Measurements from ENCODE around the gene ADAMTS4. TPM values are rescaled to one million over a fixed set of nuclear protein-coding genes. Genes with fewer than 3 reads are reported as not detected.

The ADAMTS4 gene
- total RNA-seq, 1 experiment from 2014 or later, result 9.1 TPM

- TF ChIP-seq ATF3 (CRISPR knock-in tag; conservative IDR thresholded peaks at IDR 0.05), result no peak
- TF ChIP-seq OVOL2 (CRISPR knock-in tag; IDR thresholded peaks at IDR 0.05; ENCODE audit: borderline replicate concordance), result no peak
- no peak for TF ChIP-seq TEAD1 (CRISPR knock-in tag; IDR thresholded peaks at IDR 0.05)
- no peak for TF ChIP-seq TP53 (CRISPR knock-in tag; IDR thresholded peaks at IDR 0.05)
- TF ChIP-seq, protein P1, sequence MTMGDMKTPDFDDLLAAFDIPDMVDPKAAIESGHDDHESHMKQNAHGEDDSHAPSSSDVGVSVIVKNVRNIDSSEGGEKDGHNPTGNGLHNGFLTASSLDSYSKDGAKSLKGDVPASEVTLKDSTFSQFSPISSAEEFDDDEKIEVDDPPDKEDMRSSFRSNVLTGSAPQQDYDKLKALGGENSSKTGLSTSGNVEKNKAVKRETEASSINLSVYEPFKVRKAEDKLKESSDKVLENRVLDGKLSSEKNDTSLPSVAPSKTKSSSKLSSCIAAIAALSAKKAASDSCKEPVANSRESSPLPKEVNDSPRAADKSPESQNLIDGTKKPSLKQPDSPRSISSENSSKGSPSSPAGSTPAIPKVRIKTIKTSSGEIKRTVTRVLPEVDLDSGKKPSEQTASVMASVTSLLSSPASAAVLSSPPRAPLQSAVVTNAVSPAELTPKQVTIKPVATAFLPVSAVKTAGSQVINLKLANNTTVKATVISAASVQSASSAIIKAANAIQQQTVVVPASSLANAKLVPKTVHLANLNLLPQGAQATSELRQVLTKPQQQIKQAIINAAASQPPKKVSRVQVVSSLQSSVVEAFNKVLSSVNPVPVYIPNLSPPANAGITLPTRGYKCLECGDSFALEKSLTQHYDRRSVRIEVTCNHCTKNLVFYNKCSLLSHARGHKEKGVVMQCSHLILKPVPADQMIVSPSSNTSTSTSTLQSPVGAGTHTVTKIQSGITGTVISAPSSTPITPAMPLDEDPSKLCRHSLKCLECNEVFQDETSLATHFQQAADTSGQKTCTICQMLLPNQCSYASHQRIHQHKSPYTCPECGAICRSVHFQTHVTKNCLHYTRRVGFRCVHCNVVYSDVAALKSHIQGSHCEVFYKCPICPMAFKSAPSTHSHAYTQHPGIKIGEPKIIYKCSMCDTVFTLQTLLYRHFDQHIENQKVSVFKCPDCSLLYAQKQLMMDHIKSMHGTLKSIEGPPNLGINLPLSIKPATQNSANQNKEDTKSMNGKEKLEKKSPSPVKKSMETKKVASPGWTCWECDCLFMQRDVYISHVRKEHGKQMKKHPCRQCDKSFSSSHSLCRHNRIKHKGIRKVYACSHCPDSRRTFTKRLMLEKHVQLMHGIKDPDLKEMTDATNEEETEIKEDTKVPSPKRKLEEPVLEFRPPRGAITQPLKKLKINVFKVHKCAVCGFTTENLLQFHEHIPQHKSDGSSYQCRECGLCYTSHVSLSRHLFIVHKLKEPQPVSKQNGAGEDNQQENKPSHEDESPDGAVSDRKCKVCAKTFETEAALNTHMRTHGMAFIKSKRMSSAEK (CRISPR knock-in tag; IDR thresholded peaks at IDR 0.05; ENCODE audit: borderline replicate concordance), result no peak
These were observed 35.1 kb downstream of the ADAMTS4 start (continued) for GRCh38 chr1:161163793-161164192.

DNA sequence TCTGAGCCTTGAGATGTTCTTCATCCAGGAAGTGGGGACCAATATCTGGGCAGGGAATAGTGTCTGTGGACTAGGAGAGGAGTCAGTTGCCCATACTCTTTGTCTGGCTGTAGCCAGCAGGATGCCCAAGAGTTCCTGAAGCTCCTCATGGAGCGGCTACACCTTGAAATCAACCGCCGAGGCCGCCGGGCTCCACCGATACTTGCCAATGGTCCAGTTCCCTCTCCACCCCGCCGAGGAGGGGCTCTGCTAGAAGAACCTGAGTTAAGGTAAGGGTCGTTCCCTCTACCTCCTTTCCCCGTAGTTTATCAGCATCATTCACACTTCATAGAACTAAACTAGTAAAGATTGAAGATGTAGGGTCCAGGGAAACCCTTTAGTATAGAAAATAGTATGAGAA lies 36.0 kb downstream of the ADAMTS4 start:
- Mint-ChIP-seq H3K4me3 (no peak overlapping the region), H3K27me3 (ENCODE audit: low read depth) (no peaks in the 10 kb centered on the region), H3K36me3 (peaks cover 15% of the 10 kb centered on the region), H3K9me3 (no peaks in the 10 kb centered on the region), H3K4me1 (peaks cover 28% of the 10 kb centered on the region), H3K27ac (no peak overlapping the region)
- ATAC-seq, result no peak
- CTCF ChIA-PET, result no interaction called here
- DNase-seq (ENCODE audit: low spot score), result no peak
- POLR2A ChIA-PET, result no interaction called here
- TF ChIP-seq, protein P2, sequence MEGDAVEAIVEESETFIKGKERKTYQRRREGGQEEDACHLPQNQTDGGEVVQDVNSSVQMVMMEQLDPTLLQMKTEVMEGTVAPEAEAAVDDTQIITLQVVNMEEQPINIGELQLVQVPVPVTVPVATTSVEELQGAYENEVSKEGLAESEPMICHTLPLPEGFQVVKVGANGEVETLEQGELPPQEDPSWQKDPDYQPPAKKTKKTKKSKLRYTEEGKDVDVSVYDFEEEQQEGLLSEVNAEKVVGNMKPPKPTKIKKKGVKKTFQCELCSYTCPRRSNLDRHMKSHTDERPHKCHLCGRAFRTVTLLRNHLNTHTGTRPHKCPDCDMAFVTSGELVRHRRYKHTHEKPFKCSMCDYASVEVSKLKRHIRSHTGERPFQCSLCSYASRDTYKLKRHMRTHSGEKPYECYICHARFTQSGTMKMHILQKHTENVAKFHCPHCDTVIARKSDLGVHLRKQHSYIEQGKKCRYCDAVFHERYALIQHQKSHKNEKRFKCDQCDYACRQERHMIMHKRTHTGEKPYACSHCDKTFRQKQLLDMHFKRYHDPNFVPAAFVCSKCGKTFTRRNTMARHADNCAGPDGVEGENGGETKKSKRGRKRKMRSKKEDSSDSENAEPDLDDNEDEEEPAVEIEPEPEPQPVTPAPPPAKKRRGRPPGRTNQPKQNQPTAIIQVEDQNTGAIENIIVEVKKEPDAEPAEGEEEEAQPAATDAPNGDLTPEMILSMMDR (IDR thresholded peaks at IDR 0.05), result no peak
- TF ChIP-seq TP53 (CRISPR knock-in tag; IDR thresholded peaks at IDR 0.05) (no peak), SOX15 (CRISPR knock-in tag; IDR thresholded peaks at IDR 0.05) (no peak), CDX4 (CRISPR knock-in tag; IDR thresholded peaks at IDR 0.05; ENCODE audit: borderline replicate concordance) (no peak), MLX (CRISPR knock-in tag; IDR thresholded peaks at IDR 0.05) (no peak), IRF1 (CRISPR knock-in tag; IDR thresholded peaks at IDR 0.05) (no peak), GABPB1 (CRISPR knock-in tag; IDR thresholded peaks at IDR 0.05) (no peak), FOXJ3 (CRISPR knock-in tag; IDR thresholded peaks at IDR 0.05; ENCODE audit: borderline replicate concordance) (no peak), ZMAT4 (CRISPR knock-in tag; IDR thresholded peaks at IDR 0.05) (no peak), MXD4 (CRISPR knock-in tag; IDR thresholded peaks at IDR 0.05; ENCODE audit: borderline replicate concordance) (no peak), EMX1 (CRISPR knock-in tag; IDR thresholded peaks at IDR 0.05) (no peak), SMAD3 (CRISPR knock-in tag; IDR thresholded peaks at IDR 0.05; ENCODE audit: borderline replicate concordance) (no peak), CBFB (CRISPR knock-in tag; IDR thresholded peaks at IDR 0.05; ENCODE audit: low read depth) (no peak), ATF1 (CRISPR knock-in tag; IDR thresholded peaks at IDR 0.05) (no peak), ARID4B (CRISPR knock-in tag; IDR thresholded peaks at IDR 0.05; ENCODE audit: borderline replicate concordance) (no peak)
- TF ChIP-seq, protein P3, sequence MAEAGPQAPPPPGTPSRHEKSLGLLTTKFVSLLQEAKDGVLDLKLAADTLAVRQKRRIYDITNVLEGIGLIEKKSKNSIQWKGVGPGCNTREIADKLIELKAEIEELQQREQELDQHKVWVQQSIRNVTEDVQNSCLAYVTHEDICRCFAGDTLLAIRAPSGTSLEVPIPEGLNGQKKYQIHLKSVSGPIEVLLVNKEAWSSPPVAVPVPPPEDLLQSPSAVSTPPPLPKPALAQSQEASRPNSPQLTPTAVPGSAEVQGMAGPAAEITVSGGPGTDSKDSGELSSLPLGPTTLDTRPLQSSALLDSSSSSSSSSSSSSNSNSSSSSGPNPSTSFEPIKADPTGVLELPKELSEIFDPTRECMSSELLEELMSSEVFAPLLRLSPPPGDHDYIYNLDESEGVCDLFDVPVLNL (CRISPR knock-in tag; IDR thresholded peaks at IDR 0.05; ENCODE audit: borderline replicate concordance, low read depth), result no peak
